Neural cell (in vitro differentiated cells): ENCODE measurements around the gene GLRX. TPM values are rescaled to one million over a fixed set of nuclear protein-coding genes. Genes with fewer than 3 reads are reported as not detected.

Source experiments
- H2AFZ ChIP-seq: fragments of 200-600, 300-800 bp; sonication (generic), shearing (Covaris generic); 2 replicates; pipeline ENCODE4 v1.6.0; 2014; ENCODE audit warnings: low read depth, mild to moderate bottlenecking, antibody characterized with exemption, low read length, moderate library complexity
- H3F3A ChIP-seq: fragments of 200-600 bp; shearing (Covaris generic); 2 replicates; pipeline ENCODE4 v1.6.1; 2016; ENCODE audit warnings: mild to moderate bottlenecking, moderate library complexity, mixed read lengths, antibody characterized with exemption, low read length; ENCODE audit not compliant: insufficient read depth, poor library complexity, severe bottlenecking
- H3K27ac ChIP-seq: fragments of 200-600, 300-800 bp; sonication (generic), shearing (Covaris generic); 2 replicates; pipeline ENCODE4 v1.5.1; 2014; ENCODE audit warnings: mild to moderate bottlenecking, low read length, moderate library complexity
- H3K27me3 ChIP-seq: fragments of 300-800, 200-600 bp; sonication (generic), shearing (Covaris generic); 2 replicates; pipeline ENCODE4 v1.6.0; 2014; ENCODE audit warnings: mild to moderate bottlenecking, low read depth, low read length, moderate library complexity; ENCODE audit not compliant: insufficient read depth
- H3K36me3 ChIP-seq: fragments of 300-800, 200-600 bp; sonication (generic), shearing (Covaris generic); 2 replicates; pipeline ENCODE4 v1.5.1; 2014; ENCODE audit warnings: mild to moderate bottlenecking, antibody characterized with exemption, low read length, moderate library complexity; ENCODE audit not compliant: insufficient read depth
- H3K4me2 ChIP-seq: fragments of 300-800, 200-600 bp; sonication (generic), shearing (Covaris generic); 2 replicates; pipeline ENCODE4 v1.6.0; 2014; ENCODE audit warnings: mild to moderate bottlenecking, low read length
- H3K4me3 ChIP-seq: fragments of 300-800, 200-600 bp; sonication (generic), shearing (Covaris generic); 2 replicates; pipeline ENCODE4 v1.5.1; 2014; ENCODE audit warnings: mild to moderate bottlenecking, low read length, moderate library complexity
- H3K79me2 ChIP-seq: fragments of 200-600 bp; shearing (Covaris generic); replicated peaks from 2 replicates; pipeline ENCODE4 v1.6.0; 2014; ENCODE audit warnings: mild to moderate bottlenecking, low read length, moderate library complexity; ENCODE audit not compliant: insufficient read depth
- H3K9ac ChIP-seq: fragments of 300-800, 200-600 bp; sonication (generic), shearing (Covaris generic); 2 replicates; pipeline ENCODE4 v1.6.1; 2016; ENCODE audit warnings: mild to moderate bottlenecking, low read length, mixed read lengths
- H3K9me2 ChIP-seq: fragments of 200-600 bp; shearing (Covaris generic); 2 replicates; pipeline ENCODE4 v1.6.1; 2016; ENCODE audit warnings: mild to moderate bottlenecking, low read length, mixed read lengths; ENCODE audit not compliant: insufficient read depth
- H3K9me3 ChIP-seq: fragments of 200-600, 300-800 bp; sonication (generic), shearing (Covaris generic); 2 replicates; pipeline ENCODE4 v1.6.1; 2016; ENCODE audit warnings: mild to moderate bottlenecking, mixed run types, low read length, moderate library complexity, mixed read lengths
- H4K20me1 ChIP-seq: fragments of 200-600 bp; shearing (Covaris generic); 2 replicates; pipeline ENCODE4 v1.6.1; 2016; ENCODE audit warnings: mild to moderate bottlenecking, mixed run types; ENCODE audit not compliant: insufficient read depth
- EP300 ChIP-seq: fragments of 450-650 bp; conservative IDR thresholded peaks from 2 replicates; pipeline ENCODE4 v1.6.1; 2014; ENCODE audit warnings: antibody characterized with exemption, mild to moderate bottlenecking, moderate library complexity; ENCODE audit not compliant: poor library complexity, severe bottlenecking
- EZH2 ChIP-seq: fragments of 200-600, 300-800 bp; shearing (Covaris generic), sonication (generic); IDR thresholded peaks from 2 replicates; pipeline ENCODE4 v1.6.1; 2014; ENCODE audit warnings: antibody characterized with exemption, low read length, borderline replicate concordance, mild to moderate bottlenecking; ENCODE audit not compliant: insufficient read depth, poor library complexity, severe bottlenecking
- MXI1 ChIP-seq: fragments of 450-650 bp; conservative IDR thresholded peaks from 2 replicates; pipeline ENCODE4 v1.6.1; 2014; ENCODE audit warnings: antibody characterized with exemption, mild to moderate bottlenecking; ENCODE audit not compliant: poor library complexity, severe bottlenecking
- POLR2AphosphoS5 ChIP-seq: IDR thresholded peaks from 2 replicates; pipeline ENCODE4 v1.6.1; 2012
- RAD21 ChIP-seq: fragments of 450-650 bp; conservative IDR thresholded peaks from 2 replicates; pipeline ENCODE4 v1.6.1; 2014; ENCODE audit warnings: antibody characterized with exemption, mild to moderate bottlenecking, moderate library complexity
- REST ChIP-seq: IDR thresholded peaks from 2 replicates; pipeline ENCODE4 v1.6.1; 2012; ENCODE audit warnings: borderline replicate concordance
- SMC3 ChIP-seq: fragments of 450-650 bp; conservative IDR thresholded peaks from 2 replicates; pipeline ENCODE4 v1.6.1; 2014; ENCODE audit warnings: antibody characterized with exemption, mild to moderate bottlenecking, moderate library complexity; ENCODE audit not compliant: poor library complexity
- TAF1 ChIP-seq: IDR thresholded peaks from 2 replicates; pipeline ENCODE4 v1.6.1; 2012; ENCODE audit warnings: low read depth
- polyA plus RNA-seq: library from polyadenylated mRNA; depleted of rRNA; stranded (reverse); fragments of >200 nt; gene quantifications from 2 replicates; pipeline ENCODE4 v1.2.3, GENCODE V29; 2014
- TF ChIP-seq, protein P1 (sequence below): fragments of 450-650 bp; IDR thresholded peaks from 2 replicates; pipeline ENCODE4 v1.5.1; 2014; ENCODE audit warnings: antibody characterized with exemption, mild to moderate bottlenecking, moderate library complexity; ENCODE audit not compliant: poor library complexity, severe bottlenecking

GLRX gene
- polyA plus RNA-seq, 1 donor from 2014 or later, result 54.0 TPM

- H3K9ac ChIP-seq, result no peak overlapping the region
- H3F3A ChIP-seq, result no peaks in the 10 kb centered on the region
- H3K27me3 ChIP-seq, result no peaks in the 10 kb centered on the region
- TF ChIP-seq, protein P1, sequence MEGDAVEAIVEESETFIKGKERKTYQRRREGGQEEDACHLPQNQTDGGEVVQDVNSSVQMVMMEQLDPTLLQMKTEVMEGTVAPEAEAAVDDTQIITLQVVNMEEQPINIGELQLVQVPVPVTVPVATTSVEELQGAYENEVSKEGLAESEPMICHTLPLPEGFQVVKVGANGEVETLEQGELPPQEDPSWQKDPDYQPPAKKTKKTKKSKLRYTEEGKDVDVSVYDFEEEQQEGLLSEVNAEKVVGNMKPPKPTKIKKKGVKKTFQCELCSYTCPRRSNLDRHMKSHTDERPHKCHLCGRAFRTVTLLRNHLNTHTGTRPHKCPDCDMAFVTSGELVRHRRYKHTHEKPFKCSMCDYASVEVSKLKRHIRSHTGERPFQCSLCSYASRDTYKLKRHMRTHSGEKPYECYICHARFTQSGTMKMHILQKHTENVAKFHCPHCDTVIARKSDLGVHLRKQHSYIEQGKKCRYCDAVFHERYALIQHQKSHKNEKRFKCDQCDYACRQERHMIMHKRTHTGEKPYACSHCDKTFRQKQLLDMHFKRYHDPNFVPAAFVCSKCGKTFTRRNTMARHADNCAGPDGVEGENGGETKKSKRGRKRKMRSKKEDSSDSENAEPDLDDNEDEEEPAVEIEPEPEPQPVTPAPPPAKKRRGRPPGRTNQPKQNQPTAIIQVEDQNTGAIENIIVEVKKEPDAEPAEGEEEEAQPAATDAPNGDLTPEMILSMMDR, result no peak
- TF ChIP-seq EZH2, result no peak
- no peak for TF ChIP-seq REST
- no peak for TF ChIP-seq TAF1
- no peak for TF ChIP-seq EP300
- TF ChIP-seq RAD21, result no peak
- TF ChIP-seq POLR2AphosphoS5, result no peak
- TF ChIP-seq MXI1, result no peak
- TF ChIP-seq SMC3, result no peak
- no peaks in the 10 kb centered on the region for H3K36me3 ChIP-seq
- H4K20me1 ChIP-seq, result no peaks in the 10 kb centered on the region
- no peak overlapping the region for H3K4me3 ChIP-seq
- H3K4me2 ChIP-seq, result no peak overlapping the region
- no peaks in the 10 kb centered on the region for H3K9me3 ChIP-seq
- peaks cover 3% of the 10 kb centered on the region for H3K79me2 ChIP-seq
- no peak overlapping the region for H2AFZ ChIP-seq
- no peak overlapping the region for H3K27ac ChIP-seq
- no peaks in the 10 kb centered on the region for H3K9me2 ChIP-seq
These were observed 752 bp upstream of the GLRX start for GRCh38 chr5:95823218-95823737.

- Histone ChIP-seq H4K20me1 (no peaks in the 10 kb centered on the region), H3K79me2 (peaks cover 3% of the 10 kb centered on the region), H3K36me3 (no peaks in the 10 kb centered on the region), H3K9ac (peak overlapping the region; percentile 77), H3K9me2 (no peaks in the 10 kb centered on the region), H3K4me3 (peak overlapping the region; percentile 83), H2AFZ (peak overlapping the region; percentile 94), H3K27me3 (no peaks in the 10 kb centered on the region), H3K9me3 (no peaks in the 10 kb centered on the region), H3K27ac (peak overlapping the region; percentile 85), H3F3A (no peaks in the 10 kb centered on the region), H3K4me2 (peak overlapping the region; percentile 82)
- TF ChIP-seq, protein P1, result no peak
- TF ChIP-seq POLR2AphosphoS5 (no peak), REST (peak; percentile 8), TAF1 (no peak), EP300 (no peak), MXI1 (peak; percentile 42)
These were observed 434 bp downstream of the GLRX start for GRCh38 chr5:95822043-95822541.
